ENCODE measurements around the gene STPG1. TPM values are rescaled to one million over a fixed set of nuclear protein-coding genes. Genes with fewer than 3 reads are reported as not detected.

The STPG1 gene
- total RNA-seq, 1 experiment from 2014 or later = not detected

- Histone ChIP-seq H3K4me1 (no peaks in the 10 kb centered on the region), H3K27ac (no peak overlapping the region), H3K27me3 (peaks cover 21% of the 10 kb centered on the region; the same call in 1 of the 2 replicates), H3K36me3 (no peaks in the 10 kb centered on the region), H3K4me3 (no peak overlapping the region), H3K9me3 (replicated peaks) (no peaks in the 10 kb centered on the region)
- peak; percentile 50 to 75 for DNase-seq
Observed at GRCh38 chr1:24391882-24392603, 21.5 kb downstream of the STPG1 start.

GRCh38 chr1:24390924-24391782 lies 22.4 kb downstream of the STPG1 start:
- Histone ChIP-seq H3K9me3 (replicated peaks) (no peaks in the 10 kb centered on the region), H3K4me1 (no peaks in the 10 kb centered on the region), H3K4me3 (no peak overlapping the region), H3K27me3 (peaks cover 21% of the 10 kb centered on the region; the same call in 1 of the 2 replicates), H3K36me3 (no peaks in the 10 kb centered on the region), H3K27ac (no peak overlapping the region)
- DNase-seq = peak; percentile 68 to 85

DNA sequence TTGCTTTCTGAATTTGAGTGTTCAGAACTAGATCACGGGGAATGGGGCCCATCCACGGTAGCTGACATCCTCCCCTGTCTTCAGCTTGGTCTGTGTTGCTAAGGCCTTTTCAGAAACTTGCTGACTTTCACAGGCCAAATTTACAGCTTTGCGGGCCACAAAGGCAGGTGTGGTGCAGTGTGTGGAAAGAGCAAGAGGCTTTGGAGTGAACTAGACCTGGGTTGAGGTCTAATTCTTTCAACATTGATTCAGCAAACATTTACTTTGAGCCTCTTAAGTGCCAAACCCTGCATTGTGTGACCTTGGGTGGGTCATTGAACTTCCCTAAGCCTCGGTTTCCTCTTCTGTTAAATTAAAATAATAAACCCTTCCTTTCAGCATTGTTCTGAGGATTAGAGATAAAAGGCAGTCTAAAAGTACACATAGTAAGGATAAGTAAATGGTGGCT lies 24.3 kb downstream of the STPG1 start:
- no peak overlapping the region for H3K4me3 ChIP-seq
- no peaks in the 10 kb centered on the region for H3K36me3 ChIP-seq
- no peaks in the 10 kb centered on the region for H3K9me3 ChIP-seq (replicated peaks)
- peaks cover 23% of the 10 kb centered on the region; the same call in 1 of the 2 replicates for H3K27me3 ChIP-seq
- DNase-seq = no peak
- no peak overlapping the region for H3K27ac ChIP-seq
- H3K4me1 ChIP-seq = no peaks in the 10 kb centered on the region

DNA sequence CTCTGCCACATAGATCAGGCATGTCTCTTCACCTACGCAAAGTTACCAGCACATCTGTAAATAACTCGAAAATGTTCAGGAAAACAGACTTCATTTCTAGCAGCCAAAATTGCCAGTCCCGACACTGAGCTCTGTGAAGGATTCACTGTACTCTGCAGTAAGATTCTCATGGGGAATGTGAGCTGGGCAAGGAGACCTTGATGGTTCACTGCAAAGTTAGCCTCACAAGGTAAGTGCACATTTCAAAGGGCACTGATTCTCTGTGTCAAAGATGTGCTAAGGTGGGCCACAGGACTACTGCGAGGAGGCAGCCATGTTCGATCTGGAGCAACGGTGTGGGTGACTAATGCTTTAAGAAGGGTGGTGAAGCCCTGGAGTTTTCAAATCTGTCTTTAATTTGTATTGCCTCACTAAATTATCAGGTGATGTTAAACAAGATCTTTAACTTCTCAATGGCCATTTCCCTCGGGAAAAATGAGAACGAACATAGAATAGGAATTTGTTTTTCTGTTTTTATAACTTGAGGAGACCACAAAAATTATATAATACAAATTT lies 25.2 kb downstream of the STPG1 start:
- no peak for DNase-seq
- no peaks in the 10 kb centered on the region for H3K4me1 ChIP-seq
- H3K27ac ChIP-seq = no peak overlapping the region
- no peaks in the 10 kb centered on the region for H3K9me3 ChIP-seq (replicated peaks)
- no peak overlapping the region for H3K4me3 ChIP-seq
- H3K36me3 ChIP-seq = no peaks in the 10 kb centered on the region
- peaks cover 16% of the 10 kb centered on the region for H3K27me3 ChIP-seq

DNA sequence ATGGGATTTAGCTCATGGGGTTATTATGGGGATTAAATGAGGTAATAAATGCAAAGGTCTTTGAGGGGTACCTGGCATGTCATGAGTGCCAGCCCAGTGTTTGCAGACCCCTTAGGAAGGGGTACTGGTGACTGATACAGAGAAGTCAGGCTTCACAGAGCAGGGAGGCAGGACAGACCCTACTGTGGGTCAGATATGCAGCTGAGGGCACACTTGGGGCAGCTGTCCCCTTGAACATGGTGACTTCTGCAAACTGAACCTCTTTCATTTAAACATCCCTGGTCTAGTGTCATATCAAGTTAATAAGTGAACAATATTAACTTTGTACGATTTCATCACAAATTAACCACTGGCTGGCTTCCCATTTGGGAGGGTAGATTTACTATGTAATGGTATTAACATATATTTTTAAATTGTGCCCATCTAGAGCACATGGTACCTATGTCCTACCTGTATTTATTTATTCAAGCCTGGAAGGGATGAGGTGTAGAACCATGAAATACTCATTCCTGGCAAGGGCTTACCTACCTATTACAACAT lies 25.9 kb downstream of the STPG1 start:
- no peak for DNase-seq

GRCh38 chr1:24386931-24387330 lies 26.7 kb downstream of the STPG1 start:
- no peak for DNase-seq
- Histone ChIP-seq H3K27me3 (peaks cover 16% of the 10 kb centered on the region), H3K27ac (no peak overlapping the region), H3K4me3 (no peak overlapping the region), H3K4me1 (no peaks in the 10 kb centered on the region), H3K9me3 (replicated peaks) (no peaks in the 10 kb centered on the region), H3K36me3 (no peaks in the 10 kb centered on the region)

More for the DNA sequence above, 25.9 kb downstream of the STPG1 start:
- no peak overlapping the region for H3K4me3 ChIP-seq
- H3K27ac ChIP-seq = no peak overlapping the region
- H3K4me1 ChIP-seq = no peaks in the 10 kb centered on the region
- H3K27me3 ChIP-seq = peaks cover 16% of the 10 kb centered on the region
- H3K36me3 ChIP-seq = no peaks in the 10 kb centered on the region
- H3K9me3 ChIP-seq (replicated peaks) = no peaks in the 10 kb centered on the region

DNA sequence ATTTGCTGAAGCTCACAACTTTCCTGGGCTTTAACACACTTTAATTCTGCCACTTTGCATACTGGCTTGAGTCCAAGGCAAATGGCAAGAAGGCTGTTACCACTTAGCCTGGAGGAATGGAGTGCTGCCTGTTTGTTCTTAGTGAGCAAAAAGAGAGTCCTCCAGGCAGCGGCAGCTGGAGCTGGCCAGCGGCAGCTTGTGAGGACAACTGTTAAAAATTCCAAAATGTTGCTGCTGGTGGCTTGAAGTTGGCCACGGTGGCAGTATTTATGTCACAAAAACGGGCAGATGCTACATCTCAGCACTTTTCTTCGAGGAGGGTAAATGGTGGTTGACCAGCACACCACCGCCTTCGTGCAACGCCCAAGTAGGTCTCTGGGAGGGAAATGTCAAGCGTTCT lies 27.3 kb downstream of the STPG1 start:
- H3K27me3 ChIP-seq = peaks cover 19% of the 10 kb centered on the region
- no peak overlapping the region for H3K27ac ChIP-seq
- H3K36me3 ChIP-seq = no peaks in the 10 kb centered on the region
- H3K4me3 ChIP-seq = no peak overlapping the region
- no peaks in the 10 kb centered on the region for H3K4me1 ChIP-seq
- DNase-seq = peak in 1 of 2 experiments; percentile 37
- H3K9me3 ChIP-seq (replicated peaks) = no peaks in the 10 kb centered on the region

DNA sequence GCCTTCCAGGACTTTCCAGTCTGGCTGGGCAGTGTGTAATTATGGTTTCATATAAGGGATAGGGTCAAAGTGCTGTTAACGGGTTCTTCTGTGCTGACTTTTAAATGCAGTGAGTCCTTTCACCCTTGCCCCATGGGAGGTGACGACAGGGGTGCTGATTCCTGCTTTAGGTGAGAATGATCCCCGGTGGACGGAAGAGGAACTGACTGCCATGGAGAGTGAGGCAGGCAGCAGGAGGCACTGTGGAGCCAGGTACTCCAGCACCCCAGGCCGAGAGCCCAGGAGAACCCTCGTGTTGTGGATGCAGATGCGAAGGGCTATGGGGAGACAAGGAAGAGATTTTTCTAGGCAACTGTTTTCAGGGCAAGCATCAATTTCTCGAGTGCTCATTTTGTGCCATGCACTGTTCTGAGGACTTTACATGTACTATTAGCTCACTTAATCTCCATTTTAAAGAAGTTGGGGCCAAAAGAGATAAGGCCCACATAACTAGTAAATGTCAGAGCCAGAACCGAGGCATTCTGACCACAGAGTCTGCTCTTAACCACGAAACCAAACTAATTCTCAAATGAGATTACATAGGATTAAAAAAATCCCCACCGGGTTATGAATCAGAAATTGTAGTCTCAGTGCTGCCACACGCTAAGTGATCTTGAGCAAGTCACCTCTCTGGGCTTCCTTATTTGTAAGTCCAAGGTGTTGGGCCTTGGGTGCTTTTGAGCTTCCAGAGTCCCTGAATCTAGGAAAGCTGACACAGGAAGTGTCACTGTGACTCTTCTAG lies 28.2 kb downstream of the STPG1 start:
- Histone ChIP-seq H3K9me3 (replicated peaks) (no peaks in the 10 kb centered on the region), H3K36me3 (no peaks in the 10 kb centered on the region), H3K4me1 (no peaks in the 10 kb centered on the region), H3K27me3 (peaks cover 25% of the 10 kb centered on the region), H3K4me3 (no peak overlapping the region), H3K27ac (no peak overlapping the region)
- no peak for DNase-seq

DNA sequence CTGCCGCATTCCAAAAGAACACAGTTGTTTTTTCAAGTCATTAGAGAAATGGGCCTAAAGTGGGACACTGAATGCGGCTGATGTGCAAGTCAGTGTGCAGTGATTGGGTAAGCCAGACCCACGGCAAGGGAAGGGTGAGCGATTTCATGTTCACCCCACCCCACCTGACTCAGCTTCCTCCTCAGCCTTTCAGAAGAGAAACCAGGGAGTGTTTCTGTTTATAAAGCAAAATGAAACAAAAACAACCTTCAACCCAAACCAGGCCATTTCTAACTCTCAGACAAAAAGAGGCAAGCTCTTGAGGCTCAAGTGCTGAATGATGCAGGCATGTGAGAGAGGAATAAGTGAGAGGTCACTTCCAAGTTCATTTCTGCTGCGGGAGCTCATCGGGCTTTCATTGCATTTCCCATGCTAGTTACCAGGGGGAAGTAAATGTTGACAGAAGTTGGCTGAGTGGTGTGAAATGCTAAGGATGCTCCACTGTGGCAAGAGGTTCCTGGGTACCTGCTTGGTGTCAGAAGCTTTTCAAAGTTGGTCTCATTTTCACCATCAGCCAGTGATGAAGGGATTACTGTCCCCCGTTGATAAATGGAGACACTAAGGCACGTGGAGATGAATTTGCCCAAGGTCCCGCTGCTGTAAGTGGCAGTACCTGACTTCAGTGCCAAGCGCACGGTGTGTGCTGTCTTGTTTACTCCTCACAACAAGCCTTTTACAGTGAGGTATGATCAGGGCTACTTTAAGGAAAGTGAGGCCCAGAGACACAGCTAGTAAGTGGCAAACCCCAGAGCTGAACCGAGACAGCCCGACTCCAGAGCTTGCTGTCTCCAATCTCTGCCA lies 29.1 kb downstream of the STPG1 start:
- DNase-seq = no peak

GRCh38 chr1:24383381-24383940 lies 30.1 kb downstream of the STPG1 start:
- Histone ChIP-seq H3K4me1 (no peaks in the 10 kb centered on the region), H3K36me3 (no peaks in the 10 kb centered on the region), H3K27me3 (peaks cover 17% of the 10 kb centered on the region), H3K27ac (no peak overlapping the region), H3K4me3 (no peak overlapping the region), H3K9me3 (replicated peaks) (no peaks in the 10 kb centered on the region)
- no peak for DNase-seq

More for the DNA sequence above, 29.1 kb downstream of the STPG1 start:
- Histone ChIP-seq H3K27ac (no peak overlapping the region), H3K4me3 (no peak overlapping the region), H3K36me3 (no peaks in the 10 kb centered on the region), H3K9me3 (replicated peaks) (no peaks in the 10 kb centered on the region), H3K4me1 (no peaks in the 10 kb centered on the region), H3K27me3 (peaks cover 23% of the 10 kb centered on the region)

GRCh38 chr1:24382165-24382577 lies 31.4 kb downstream of the STPG1 start:
- peaks cover 17% of the 10 kb centered on the region for H3K27me3 ChIP-seq
- no peak overlapping the region for H3K27ac ChIP-seq
- H3K4me1 ChIP-seq = no peaks in the 10 kb centered on the region
- no peak for DNase-seq
- H3K36me3 ChIP-seq = no peaks in the 10 kb centered on the region
- H3K9me3 ChIP-seq (replicated peaks) = no peaks in the 10 kb centered on the region
- H3K4me3 ChIP-seq = no peak overlapping the region

- Histone ChIP-seq H3K36me3 (no peaks in the 10 kb centered on the region), H3K27me3 (peaks cover 17% of the 10 kb centered on the region), H3K4me1 (no peaks in the 10 kb centered on the region), H3K4me3 (no peak overlapping the region), H3K9me3 (replicated peaks) (no peaks in the 10 kb centered on the region), H3K27ac (no peak overlapping the region)
- DNase-seq = no peak
Observed at GRCh38 chr1:24381256-24381655, 32.3 kb downstream of the STPG1 start.

GRCh38 chr1:24380508-24380907 lies 33.1 kb downstream of the STPG1 start:
- no peak overlapping the region for H3K4me3 ChIP-seq
- peaks cover 16% of the 10 kb centered on the region for H3K27me3 ChIP-seq
- H3K9me3 ChIP-seq (replicated peaks) = no peaks in the 10 kb centered on the region
- DNase-seq = no peak
- H3K27ac ChIP-seq = no peak overlapping the region
- no peaks in the 10 kb centered on the region for H3K4me1 ChIP-seq
- no peaks in the 10 kb centered on the region for H3K36me3 ChIP-seq
